NB4 (cell line): ENCODE data around the gene MSI1.
A peak's percentile ranks its signal among the peaks of the same experiment; 100 is the strongest.

Experiments used
- DNase-seq: peaks from one replicate; pipeline ENCODE4 v3.0.0; 2010; ENCODE audit warnings: low read depth
- H3K4me3 ChIP-seq: one replicate; pipeline ENCODE4 v1.5.1; 2011; ENCODE audit warnings: mild to moderate bottlenecking, low read depth, low read length, moderate library complexity
- CTCF ChIP-seq: IDR thresholded peaks from one replicate; pipeline ENCODE4 v1.5.1; 2012; ENCODE audit warnings: low read depth, low read length
- MYC ChIP-seq: IDR thresholded peaks from 2 replicates; pipeline ENCODE4 v1.6.1; 2011; ENCODE audit warnings: low read depth, low read length
- POLR2A ChIP-seq: IDR thresholded peaks from 2 replicates; pipeline ENCODE4 v1.6.1; 2011; ENCODE audit warnings: mild to moderate bottlenecking; ENCODE audit not compliant: insufficient read length; ENCODE audit errors: extremely low read depth
- TF ChIP-seq, protein P1 (sequence below): IDR thresholded peaks from 2 replicates; pipeline ENCODE4 v1.6.1; 2011; ENCODE audit warnings: low read depth, low read length

MSI1 gene

GRCh38 chr12:120376009-120376408 is 7.0 kb upstream of the MSI1 start:
- no peak for DNase-seq
- H3K4me3 ChIP-seq: no peak overlapping the region
- TF ChIP-seq MYC (no peak), POLR2A (no peak), CTCF (no peak)
- TF ChIP-seq, protein P1, sequence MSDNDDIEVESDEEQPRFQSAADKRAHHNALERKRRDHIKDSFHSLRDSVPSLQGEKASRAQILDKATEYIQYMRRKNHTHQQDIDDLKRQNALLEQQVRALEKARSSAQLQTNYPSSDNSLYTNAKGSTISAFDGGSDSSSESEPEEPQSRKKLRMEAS: no peak

DNA sequence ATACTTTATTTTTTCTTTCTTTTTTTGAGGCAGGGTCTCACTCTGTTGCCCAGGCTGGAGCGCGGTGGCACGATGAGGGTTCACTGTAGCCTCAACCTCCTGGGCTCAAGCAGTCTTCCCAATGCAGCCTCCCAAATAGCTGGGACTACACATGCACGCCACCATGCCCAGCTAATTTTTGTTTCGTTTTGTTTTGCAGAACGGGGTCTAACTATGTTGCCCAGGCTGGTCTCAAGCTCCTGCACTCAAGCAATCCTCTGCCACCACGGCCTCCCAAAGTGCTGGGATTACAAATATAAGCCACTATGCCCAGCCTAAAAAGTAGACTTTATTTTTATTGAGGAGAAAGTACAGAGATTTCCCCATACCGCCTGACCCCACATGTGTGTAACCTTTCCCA is 4.7 kb upstream of the MSI1 start:
- no peak for DNase-seq
- no peak for TF ChIP-seq MYC
- no peak for TF ChIP-seq CTCF
- TF ChIP-seq, protein P1: no peak
- TF ChIP-seq POLR2A: no peak
- no peak overlapping the region for H3K4me3 ChIP-seq

GRCh38 chr12:120370343-120371243 is 1.6 kb upstream of the MSI1 start:
- TF ChIP-seq, protein P1: no peak
- TF ChIP-seq CTCF (no peak), MYC (no peak), POLR2A (no peak)
- H3K4me3 ChIP-seq: no peak overlapping the region
- DNase-seq: no peak

DNA sequence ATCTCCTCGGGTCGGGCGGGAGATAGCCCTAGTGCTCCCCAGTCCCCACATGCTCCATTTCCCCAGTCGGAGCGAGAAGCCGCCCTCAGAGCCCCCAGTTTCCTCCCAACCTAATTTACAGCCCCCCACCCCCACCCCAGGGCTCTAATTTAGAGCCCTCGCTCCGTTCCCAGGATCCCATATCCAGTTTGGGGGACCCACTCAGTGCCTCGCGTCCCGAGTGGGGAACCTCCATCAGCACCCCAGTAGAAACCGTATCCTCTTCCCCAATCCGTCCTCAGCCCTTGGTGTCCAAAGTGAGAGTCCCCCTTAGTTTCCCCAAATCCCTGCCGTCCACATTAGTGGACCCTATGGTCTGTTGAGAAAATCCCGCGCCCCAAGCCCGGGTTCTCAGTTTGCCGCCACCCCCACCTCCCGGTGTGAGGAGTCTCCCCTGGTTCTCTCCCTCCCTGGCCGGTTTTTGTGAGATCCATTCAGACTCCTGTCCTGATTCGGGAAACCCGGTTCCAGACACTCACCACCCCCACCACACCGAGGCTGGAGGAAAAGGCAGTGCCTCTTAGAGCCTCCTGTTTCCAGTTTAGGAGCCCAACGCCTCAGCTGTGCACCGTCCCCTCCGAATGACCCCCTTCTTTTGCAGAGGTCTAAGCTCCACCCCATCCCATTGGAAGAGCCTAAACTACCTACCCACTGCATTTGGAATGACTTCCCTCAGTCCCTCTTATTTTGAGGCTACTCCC is 809 bp upstream of the MSI1 start:
- H3K4me3 ChIP-seq: no peak overlapping the region
- TF ChIP-seq POLR2A: no peak
- TF ChIP-seq, protein P1: no peak
- TF ChIP-seq CTCF: no peak
- no peak for TF ChIP-seq MYC
- DNase-seq: no peak

DNA sequence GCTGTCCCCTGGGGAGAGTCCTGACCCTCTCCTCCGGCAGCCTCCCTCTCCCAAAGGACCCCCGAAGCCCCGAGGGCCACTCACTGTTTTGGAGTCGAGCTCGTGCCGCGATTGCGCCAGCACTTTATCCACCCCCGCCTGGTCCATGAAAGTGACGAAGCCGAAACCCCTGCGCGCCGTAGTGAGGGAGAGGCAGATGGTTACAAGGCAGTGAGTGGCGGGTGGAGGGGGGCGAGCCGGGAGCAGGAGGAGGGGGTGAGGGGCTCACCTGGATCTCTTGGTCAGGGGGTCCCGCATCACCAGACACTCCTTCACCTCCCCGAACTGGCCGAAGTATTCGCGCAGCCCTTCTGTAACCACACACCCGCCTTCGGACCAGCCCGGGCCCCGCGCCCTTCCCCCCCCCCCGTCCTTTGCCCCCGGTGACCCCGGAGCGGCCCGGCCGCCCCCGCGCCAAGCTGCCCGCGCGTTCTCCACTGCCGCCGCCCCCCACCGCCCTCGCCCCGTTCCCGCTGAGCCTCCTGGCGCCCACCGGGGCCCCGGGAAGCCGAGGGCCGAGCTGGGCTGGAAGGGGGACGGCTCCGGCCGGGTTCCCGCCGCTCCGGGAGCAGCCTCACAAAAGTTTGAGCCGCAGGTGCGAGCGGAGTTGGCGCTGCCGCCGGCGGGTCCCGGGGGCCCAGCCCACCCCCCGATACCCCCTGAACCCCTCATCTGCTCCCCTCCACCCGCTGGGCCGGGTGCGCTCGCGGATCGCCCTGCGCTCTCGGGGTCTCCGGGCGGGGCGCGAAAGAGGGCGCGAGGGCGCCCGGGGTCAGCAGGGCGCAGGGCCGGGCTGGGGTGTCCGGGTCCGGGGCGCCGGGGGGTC is 808 bp downstream of the MSI1 start:
- H3K4me3 ChIP-seq: no peak overlapping the region
- TF ChIP-seq MYC: no peak
- TF ChIP-seq, protein P1: no peak
- TF ChIP-seq POLR2A: no peak
- TF ChIP-seq CTCF: no peak
- peak; percentile 46 for DNase-seq
